SU-DHL-6 (cell line): Measurements from ENCODE around the gene KCNN2.

Source experiments
- CTCF ChIP-seq: fragments of 200-600 bp; sonication (generic); IDR thresholded peaks from one replicate; pipeline ENCODE4 v1.5.1; 2017; ENCODE audit warnings: antibody characterized with exemption, mild to moderate bottlenecking, low read length, moderate library complexity; ENCODE audit not compliant: insufficient read depth, poor library complexity, severe bottlenecking
- EZH2phosphoT487 ChIP-seq: fragments of 200-600 bp; sonication (generic), shearing (Covaris generic); conservative IDR thresholded peaks from 2 replicates; pipeline ENCODE4 v1.6.1; 2018; ENCODE audit warnings: mild to moderate bottlenecking, antibody characterized with exemption, low read length, moderate library complexity, mixed read lengths

DNA sequence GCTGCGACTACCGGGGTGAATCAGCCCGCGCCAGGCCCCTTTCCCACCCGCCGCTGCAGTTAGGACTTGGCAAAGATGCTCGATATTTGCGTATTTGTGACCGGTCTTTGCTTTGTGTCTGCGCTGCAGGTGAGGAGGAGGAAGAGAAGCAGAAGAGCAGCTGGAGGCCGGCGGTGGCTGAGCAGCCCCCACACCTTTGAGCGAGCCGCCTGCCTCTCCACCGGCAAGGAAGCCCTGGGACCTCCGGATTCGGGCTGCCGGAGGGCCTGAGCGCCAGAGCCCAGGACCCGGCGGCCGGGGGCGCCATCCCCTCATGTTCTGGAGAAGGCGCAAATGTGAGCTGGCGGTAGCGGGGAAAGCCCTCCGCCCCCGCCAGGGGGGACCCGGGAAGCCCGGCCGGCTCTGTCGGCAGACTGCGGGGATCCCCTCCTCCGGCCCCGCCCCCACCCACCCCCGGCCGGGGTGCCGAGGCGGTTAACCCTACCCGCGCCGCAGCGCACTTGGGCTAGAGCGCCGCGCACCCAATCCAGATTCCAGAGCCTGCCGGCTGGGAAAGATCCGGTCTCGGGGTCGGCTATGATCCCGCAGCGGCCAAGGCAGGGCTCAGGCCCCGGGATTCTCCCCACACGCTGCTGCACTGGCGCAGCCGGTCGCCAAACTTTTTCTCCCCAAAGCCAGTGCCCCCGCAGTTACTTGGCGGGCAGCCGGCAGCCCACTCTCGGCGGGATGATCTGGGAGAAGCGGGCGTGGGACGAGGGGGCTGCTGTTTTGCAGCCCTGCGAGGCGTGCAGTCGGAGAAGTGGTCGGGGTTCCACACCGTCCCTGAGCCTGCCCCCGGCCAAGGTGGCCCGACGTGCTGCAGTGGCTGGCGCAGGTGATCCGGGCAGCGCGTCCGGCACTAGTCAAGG lies 800 bp upstream of the KCNN2 start:
- TF ChIP-seq CTCF, result no peak
- no peak for TF ChIP-seq EZH2phosphoT487
